ENCODE measurements around the gene LMNA. TPM values are rescaled to one million over a fixed set of nuclear protein-coding genes. Genes with fewer than 3 reads are reported as not detected.

Gene LMNA
- total and polyA plus RNA-seq, 8 donors: 53.1 to 630 (median 244) TPM

DNA sequence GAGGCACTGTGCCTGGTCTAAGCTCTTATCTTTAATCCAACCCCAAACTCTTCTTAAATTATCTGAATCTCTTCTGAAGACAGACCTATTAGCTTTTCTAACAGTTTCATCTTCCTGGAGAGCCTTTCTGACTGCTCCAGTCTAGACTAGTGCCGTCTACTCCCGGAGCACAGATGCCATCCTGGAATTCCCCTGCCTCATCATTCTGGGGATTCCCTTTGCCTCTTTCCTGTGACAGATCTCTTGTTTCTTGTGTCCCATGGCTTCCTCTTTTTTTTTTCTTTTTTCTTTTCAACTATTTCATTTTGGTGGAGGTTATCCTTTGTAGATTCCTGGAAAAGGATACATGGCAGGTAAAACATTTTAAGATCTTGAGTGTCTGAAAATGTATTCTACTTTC lies 50.6 kb downstream of the LMNA start:
- Histone ChIP-seq H3K27me3 (no peaks in the 10 kb centered on the region), H3K4me3 (no peak overlapping the region), H3K9me3 (no peaks in the 10 kb centered on the region), H3K36me3 (no peaks in the 10 kb centered on the region), H3K4me1 (peaks cover 20 to 39% (median 28%) of the 10 kb centered on the region in 4 donors), H3K27ac (no peak overlapping the region)
- intact Hi-C loops (cut with DNase I; ENCODE audit: low total_unique reads): no loop called here
- peak in 1 of 2 donors; percentile 34 for DNase-seq
- no peak for TF ChIP-seq EP300 (IDR thresholded peaks at IDR 0.05)
- TF ChIP-seq POLR2AphosphoS5 (IDR thresholded peaks at IDR 0.05): no peak
- TF ChIP-seq, protein P1, sequence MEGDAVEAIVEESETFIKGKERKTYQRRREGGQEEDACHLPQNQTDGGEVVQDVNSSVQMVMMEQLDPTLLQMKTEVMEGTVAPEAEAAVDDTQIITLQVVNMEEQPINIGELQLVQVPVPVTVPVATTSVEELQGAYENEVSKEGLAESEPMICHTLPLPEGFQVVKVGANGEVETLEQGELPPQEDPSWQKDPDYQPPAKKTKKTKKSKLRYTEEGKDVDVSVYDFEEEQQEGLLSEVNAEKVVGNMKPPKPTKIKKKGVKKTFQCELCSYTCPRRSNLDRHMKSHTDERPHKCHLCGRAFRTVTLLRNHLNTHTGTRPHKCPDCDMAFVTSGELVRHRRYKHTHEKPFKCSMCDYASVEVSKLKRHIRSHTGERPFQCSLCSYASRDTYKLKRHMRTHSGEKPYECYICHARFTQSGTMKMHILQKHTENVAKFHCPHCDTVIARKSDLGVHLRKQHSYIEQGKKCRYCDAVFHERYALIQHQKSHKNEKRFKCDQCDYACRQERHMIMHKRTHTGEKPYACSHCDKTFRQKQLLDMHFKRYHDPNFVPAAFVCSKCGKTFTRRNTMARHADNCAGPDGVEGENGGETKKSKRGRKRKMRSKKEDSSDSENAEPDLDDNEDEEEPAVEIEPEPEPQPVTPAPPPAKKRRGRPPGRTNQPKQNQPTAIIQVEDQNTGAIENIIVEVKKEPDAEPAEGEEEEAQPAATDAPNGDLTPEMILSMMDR (IDR thresholded peaks at IDR 0.05): no peak
- 65 to 83% (median 70%) methylated on average over 2 of the region's 2 CpGs for WGBS, 5 donors

GRCh38 chr1:156167536-156167935 lies 53.0 kb downstream of the LMNA start:
- TF ChIP-seq EP300 (IDR thresholded peaks at IDR 0.05) (no peak), POLR2A (IDR thresholded peaks at IDR 0.05) (no peak), POLR2AphosphoS5 (IDR thresholded peaks at IDR 0.05) (no peak)
- TF ChIP-seq, protein P1 (IDR thresholded peaks at IDR 0.05): no peak
- 77 to 86% (median 84%) methylated on average over 5 of the region's 5 CpGs for WGBS, 5 donors

DNA sequence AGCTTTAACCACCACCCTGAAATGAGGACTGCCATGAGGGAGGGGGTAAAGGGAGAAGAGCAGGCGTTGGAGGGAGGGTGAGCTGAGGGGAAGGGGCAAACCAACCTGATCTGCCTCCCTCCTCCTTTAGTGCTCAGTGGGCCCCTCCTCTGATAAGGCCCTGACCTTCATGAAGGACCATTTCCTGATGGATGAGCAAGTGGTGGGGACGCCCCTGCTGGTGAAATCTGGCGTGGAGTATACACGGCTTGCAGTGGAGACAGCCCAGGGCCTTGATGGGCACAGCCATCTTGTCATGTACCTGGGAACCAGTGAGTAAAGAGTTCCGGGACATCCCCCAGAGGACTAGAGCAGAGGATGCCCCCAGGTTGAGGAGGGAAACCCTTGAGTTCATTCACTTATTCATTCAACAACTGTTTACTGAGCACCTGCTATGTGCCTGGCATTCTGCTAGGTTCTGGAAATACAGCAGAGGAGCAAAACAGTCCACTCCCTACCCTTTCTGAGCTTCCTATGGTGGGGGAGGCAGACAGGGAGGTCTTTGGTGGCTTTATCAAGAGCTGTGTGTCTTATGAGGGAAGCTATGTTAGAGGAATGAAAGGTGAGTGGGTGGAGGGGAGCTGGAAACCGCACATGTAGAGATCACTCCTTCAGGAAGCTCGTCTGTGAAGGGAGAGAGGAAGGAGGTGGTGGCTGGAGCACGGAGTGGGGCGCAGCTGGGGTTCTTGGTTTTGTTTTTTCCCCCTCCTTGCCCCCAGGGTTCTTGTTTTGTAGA lies 58.4 kb downstream of the LMNA start:
- Histone ChIP-seq H3K36me3 (peaks cover 0 to 54% (median 34%) of the 10 kb centered on the region in 4 donors), H3K9me3 (no peaks in the 10 kb centered on the region), H3K4me3 (no peak overlapping the region), H3K4me1 (no peaks in the 10 kb centered on the region), H3K27me3 (no peaks in the 10 kb centered on the region), H3K27ac (no peak overlapping the region)
- WGBS, 5 donors: 77 to 89% (median 86%) methylated on average over 9 of the region's 9 CpGs
- TF ChIP-seq POLR2A (IDR thresholded peaks at IDR 0.05) (no peak), EP300 (IDR thresholded peaks at IDR 0.05) (no peak), POLR2AphosphoS5 (IDR thresholded peaks at IDR 0.05) (no peak)
- TF ChIP-seq, protein P1 (IDR thresholded peaks at IDR 0.05): no peak
- no peak for DNase-seq
- intact Hi-C loops (cut with DNase I; ENCODE audit: low total_unique reads): no loop called here

More at GRCh38 chr1:156167536-156167935, 53.0 kb downstream of the LMNA start:
- Histone ChIP-seq H3K9me3 (no peaks in the 10 kb centered on the region), H3K4me3 (no peak overlapping the region), H3K4me1 (peaks cover 5 to 14% (median 8%) of the 10 kb centered on the region in 4 donors), H3K27ac (no peak overlapping the region), H3K27me3 (no peaks in the 10 kb centered on the region), H3K36me3 (peaks cover 0 to 8% (median under 1%) of the 10 kb centered on the region in 4 donors)
- no peak for DNase-seq
- intact Hi-C loops (cut with DNase I; ENCODE audit: low total_unique reads): no loop called here

DNA sequence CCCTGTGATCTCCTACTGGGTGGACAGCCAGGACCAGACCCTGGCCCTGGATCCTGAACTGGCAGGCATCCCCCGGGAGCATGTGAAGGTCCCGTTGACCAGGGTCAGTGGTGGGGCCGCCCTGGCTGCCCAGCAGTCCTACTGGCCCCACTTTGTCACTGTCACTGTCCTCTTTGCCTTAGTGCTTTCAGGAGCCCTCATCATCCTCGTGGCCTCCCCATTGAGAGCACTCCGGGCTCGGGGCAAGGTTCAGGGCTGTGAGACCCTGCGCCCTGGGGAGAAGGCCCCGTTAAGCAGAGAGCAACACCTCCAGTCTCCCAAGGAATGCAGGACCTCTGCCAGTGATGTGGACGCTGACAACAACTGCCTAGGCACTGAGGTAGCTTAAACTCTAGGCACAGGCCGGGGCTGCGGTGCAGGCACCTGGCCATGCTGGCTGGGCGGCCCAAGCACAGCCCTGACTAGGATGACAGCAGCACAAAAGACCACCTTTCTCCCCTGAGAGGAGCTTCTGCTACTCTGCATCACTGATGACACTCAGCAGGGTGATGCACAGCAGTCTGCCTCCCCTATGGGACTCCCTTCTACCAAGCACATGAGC lies 62.2 kb downstream of the LMNA start:
- intact Hi-C loops (cut with DNase I; ENCODE audit: low total_unique reads): no loop called here
- H3K27ac ChIP-seq: no peak overlapping the region
- 75 to 89% (median 86%) methylated on average over 10 to 12 of the region's 12 CpGs for WGBS, 5 donors
- DNase-seq: no peak
- H3K36me3 ChIP-seq: peaks cover 0 to 49% (median 34%) of the 10 kb centered on the region in 4 donors
- H3K4me1 ChIP-seq: no peaks in the 10 kb centered on the region
- peaks cover 0 to 6% (median 0%) of the 10 kb centered on the region in 3 donors for H3K27me3 ChIP-seq
- TF ChIP-seq EP300 (IDR thresholded peaks at IDR 0.05) (no peak), POLR2AphosphoS5 (IDR thresholded peaks at IDR 0.05) (no peak), POLR2A (IDR thresholded peaks at IDR 0.05) (no peak)
- TF ChIP-seq, protein P1 (IDR thresholded peaks at IDR 0.05): no peak
- H3K9me3 ChIP-seq: no peaks in the 10 kb centered on the region
- H3K4me3 ChIP-seq: no peak overlapping the region

All from stomach (tissue), 9 donors.